LNCaP clone FGC (cell line): ENCODE data around the gene MAPK8IP2.

Source experiments
- DNase-seq: peaks from one replicate; pipeline ENCODE4 v3.0.0-alpha.2; 2011; ENCODE audit warnings: low read depth
- H3K4me3 ChIP-seq: 2 replicates; pipeline ENCODE4 v1.5.1; 2011; ENCODE audit warnings: mild to moderate bottlenecking, low read depth, low read length, control low read depth
- TF ChIP-seq, protein P1 (sequence below): IDR thresholded peaks from 2 replicates; pipeline ENCODE4 v1.5.1; 2012; ENCODE audit warnings: mild to moderate bottlenecking; ENCODE audit not compliant: control insufficient read depth, insufficient read depth; ENCODE audit errors: extremely low read depth

Gene MAPK8IP2

DNA sequence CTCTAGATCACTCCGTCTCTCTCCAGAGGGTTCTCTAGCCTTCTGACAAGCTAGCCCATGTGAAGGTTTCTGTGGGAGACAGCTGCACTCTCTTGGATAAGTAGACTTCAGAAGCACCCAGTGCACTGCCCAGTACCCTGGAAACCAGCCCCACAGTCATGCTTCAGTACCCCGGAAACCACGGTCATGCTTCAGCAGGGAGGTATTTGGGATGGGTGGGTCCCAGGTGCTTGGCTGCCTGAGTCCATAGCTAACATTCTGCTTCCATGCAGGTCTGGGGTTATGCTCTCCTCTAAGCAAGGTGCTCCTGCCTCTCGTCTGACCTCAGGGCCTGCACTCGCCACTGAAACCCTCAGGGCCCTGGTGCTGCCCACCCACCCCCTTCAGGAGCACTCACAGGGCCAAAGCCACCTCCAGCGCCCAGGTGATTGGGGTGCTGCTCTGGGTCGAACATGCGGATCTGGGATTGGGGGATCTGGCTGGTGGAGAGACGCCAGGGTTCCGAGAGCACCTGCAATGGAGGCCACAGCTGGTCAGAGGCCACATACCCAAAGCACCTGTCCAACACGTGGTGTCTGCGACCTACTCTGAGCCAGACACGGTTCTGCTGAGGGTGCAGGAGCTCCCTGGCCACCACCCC lies 30.6 kb upstream of the MAPK8IP2 start:
- TF ChIP-seq, protein P1, sequence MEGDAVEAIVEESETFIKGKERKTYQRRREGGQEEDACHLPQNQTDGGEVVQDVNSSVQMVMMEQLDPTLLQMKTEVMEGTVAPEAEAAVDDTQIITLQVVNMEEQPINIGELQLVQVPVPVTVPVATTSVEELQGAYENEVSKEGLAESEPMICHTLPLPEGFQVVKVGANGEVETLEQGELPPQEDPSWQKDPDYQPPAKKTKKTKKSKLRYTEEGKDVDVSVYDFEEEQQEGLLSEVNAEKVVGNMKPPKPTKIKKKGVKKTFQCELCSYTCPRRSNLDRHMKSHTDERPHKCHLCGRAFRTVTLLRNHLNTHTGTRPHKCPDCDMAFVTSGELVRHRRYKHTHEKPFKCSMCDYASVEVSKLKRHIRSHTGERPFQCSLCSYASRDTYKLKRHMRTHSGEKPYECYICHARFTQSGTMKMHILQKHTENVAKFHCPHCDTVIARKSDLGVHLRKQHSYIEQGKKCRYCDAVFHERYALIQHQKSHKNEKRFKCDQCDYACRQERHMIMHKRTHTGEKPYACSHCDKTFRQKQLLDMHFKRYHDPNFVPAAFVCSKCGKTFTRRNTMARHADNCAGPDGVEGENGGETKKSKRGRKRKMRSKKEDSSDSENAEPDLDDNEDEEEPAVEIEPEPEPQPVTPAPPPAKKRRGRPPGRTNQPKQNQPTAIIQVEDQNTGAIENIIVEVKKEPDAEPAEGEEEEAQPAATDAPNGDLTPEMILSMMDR: no peak
- H3K4me3 ChIP-seq: no peak overlapping the region
- no peak for DNase-seq

DNA sequence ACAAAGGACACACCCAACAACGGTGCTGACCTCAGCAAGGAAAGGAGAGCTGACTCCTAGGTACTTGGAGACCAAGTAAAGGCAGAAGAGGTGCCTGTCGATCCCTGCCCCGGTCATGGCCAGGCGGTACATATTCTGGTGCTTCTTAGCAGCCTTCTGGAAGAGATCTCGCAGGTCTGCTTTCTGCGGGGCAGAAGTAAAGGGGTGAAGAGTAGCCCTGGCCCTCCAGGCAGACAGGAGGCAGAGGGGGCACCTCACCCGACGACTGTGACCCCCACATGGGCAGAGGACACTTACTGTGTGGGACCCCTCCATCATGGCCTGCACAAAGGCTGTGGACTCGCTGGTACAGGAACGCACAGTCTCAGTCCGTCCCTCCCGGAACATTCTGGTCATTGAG lies 29.7 kb upstream of the MAPK8IP2 start:
- H3K4me3 ChIP-seq: no peak overlapping the region
- no peak for DNase-seq
- TF ChIP-seq, protein P1: no peak

DNA sequence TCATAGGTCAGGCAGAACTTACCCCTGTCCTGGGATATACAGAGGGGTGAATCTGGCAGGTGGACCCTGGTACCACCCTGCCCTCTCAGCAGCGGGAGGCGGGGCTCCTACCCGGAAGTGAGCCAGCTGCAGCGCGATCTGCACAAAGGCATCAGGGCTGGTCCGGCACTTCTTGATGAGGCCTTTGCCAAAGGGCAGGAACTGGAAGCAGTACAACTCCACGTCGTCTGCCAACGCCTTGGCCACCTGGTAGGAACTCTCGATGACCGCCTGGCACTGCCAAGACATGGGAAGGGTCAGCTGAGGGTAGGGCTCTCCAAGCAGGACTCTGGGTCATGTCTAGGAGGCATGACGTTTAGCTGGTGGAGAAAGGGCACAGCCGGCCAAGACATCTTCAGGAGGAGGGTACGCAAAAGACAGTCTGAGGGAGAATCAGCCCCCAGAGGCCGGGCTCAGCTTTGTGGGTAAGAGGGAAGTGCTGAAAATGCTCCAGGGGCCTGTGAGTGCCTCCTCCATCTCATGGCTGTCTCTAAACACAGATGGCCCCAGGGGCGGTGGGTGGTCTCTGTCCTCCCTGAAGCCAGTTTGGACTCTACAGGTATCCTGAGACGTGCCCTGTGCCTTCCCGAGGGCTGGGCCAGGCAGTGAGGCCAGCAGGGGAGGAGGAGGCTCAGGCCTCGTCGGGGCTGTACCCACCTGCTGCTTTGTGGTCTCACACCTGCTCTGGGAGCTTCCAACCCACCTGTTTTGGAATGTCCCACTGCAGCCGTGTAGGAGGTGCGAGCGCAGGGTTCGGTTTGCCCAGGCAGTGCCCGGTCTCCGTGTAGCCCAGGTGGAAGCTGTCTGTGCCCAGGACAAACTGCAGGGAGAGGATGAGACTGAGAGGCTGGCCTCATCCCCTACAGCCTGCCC lies 29.1 kb upstream of the MAPK8IP2 start:
- TF ChIP-seq, protein P1: no peak
- H3K4me3 ChIP-seq: no peak overlapping the region
- DNase-seq: no peak

DNA sequence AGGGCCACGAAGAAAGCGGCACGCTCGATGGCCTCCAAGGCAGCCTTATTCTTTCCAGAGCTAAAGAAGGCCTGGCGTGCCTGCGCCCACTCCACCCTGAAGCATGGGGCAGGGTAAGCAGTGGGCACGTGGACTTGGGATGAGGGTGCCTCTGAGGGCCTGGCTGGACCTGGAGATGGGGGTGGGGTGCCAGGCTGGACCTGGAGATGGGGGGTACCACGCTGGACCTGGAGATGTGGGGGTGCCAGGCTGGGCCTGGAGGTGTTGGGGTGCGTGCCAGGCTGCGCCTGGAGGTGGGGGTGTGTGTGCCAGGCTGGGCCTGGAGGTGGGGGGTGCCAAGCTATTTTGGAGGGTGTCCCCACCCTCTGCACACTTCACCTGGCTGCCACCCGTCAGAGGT lies 27.6 kb upstream of the MAPK8IP2 start:
- no peak overlapping the region for H3K4me3 ChIP-seq
- DNase-seq: no peak
- TF ChIP-seq, protein P1: no peak

DNA sequence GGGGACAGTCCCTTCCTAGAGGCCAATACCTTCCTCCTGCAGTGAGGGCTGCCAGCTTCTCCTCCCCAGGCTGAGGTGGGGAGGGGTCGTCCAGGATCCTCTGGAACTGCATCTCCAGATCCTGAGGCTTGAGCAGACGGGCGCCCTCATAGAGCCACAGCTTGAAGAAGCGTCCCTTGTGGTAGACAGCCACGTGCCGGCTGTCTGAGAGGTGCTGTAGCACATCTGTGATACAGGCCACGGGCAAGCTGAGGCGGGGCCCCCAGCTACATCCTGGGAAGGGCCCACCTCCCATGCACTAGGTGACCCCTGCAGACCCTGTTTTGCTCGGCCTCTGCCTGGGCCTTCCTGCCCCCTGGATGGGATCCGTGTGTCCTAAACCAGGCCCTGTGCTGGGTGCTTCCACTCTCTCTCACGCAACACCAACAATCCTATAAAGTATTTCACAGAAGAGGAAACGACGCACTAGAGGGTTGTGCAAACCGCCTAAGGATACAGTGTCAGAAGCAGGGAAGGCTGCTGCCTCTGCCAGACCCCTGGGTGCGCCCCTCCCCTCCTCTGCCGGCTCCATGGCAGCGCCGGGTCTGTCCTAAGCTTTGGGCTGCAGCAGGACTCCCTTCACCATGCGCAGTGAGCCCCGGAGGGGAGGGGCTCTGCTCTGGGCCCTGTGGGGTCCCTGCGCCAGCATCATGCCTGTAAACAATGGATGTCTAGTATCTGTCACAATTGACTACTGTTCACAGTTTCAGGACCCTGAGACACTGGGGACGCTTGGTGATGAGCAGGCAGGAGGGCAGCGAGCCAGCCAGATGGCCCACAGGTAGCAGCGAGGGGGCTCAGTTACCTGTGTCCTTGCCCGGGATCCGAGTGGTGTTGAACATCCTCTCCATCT lies 26.9 kb upstream of the MAPK8IP2 start:
- H3K4me3 ChIP-seq: no peak overlapping the region
- no peak for DNase-seq

DNA sequence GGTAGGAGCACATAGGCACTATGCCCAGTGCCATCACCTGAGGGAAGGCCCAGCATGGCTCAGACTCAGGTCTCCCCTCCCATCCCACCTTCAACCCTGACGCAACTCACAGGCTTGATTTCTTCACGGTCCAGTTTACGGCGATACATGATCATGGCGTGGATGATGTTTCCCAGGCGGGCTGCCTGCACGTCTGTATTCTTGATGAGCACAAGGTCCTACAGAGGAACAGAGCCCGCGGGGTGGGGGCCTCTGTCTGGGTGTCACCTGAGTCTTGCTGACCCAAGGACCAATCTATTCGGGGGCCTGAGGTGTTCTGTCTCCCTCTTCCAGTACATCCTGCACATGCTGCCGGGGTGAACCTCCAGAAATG lies 26.2 kb upstream of the MAPK8IP2 start:
- TF ChIP-seq, protein P1: no peak

More for the DNA sequence above, 26.9 kb upstream of the MAPK8IP2 start:
- TF ChIP-seq, protein P1: no peak

More for the DNA sequence above, 26.2 kb upstream of the MAPK8IP2 start:
- DNase-seq: no peak
- H3K4me3 ChIP-seq: no peak overlapping the region
